Measurements from ENCODE around the gene RAD9A.

Gene RAD9A

GRCh38 chr11:67391304-67392182, at the start of gene RAD9A:
Gene RAD9A, plus strand, starts transcription at chr11:67391986. Its CDS starts 59 bp downstream, at chr11:67392045.
- Histone ChIP-seq H3K4me3 (ENCODE audit: low read length) (peak within 1 kb of the TSS; percentile 86), H3K9me3 (ENCODE audit: low read length) (no peaks in the 10 kb centered on the region), H2AFZ (ENCODE audit: low read depth, low read length) (peak within 1 kb of the TSS; percentile 52), H3K4me1 (ENCODE audit: insufficient read depth, low read length) (peaks cover 14% of the 10 kb centered on the region), H3K27me3 (ENCODE audit: insufficient read depth, low read length) (no peaks in the 10 kb centered on the region), H3K36me3 (ENCODE audit: insufficient read depth, low read length) (peaks cover 12% of the 10 kb centered on the region)

DNA sequence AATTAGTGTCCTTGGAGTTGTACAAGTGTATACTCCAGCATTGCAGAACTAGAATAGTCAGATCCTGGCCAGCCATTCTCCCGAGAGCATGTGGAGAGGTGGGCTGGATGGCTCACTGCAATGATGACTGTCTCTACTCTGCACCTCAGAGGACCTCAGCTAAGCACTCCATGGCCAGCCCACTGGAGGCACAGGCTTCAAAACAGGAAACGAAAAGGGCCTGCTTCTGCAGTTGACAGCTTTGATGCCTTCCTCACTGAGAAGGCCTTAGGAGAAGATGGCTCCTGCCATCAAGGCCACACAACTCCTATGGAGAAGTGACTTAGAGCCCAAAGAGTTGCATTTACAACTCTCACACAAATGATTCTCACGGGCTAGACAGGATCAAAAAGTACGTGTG, 47.5 kb upstream of the RAD9A start:
- Histone ChIP-seq H3K4me3 (ENCODE audit: low read length) (no peak overlapping the region), H3K36me3 (ENCODE audit: insufficient read depth, low read length) (no peaks in the 10 kb centered on the region), H3K9me3 (ENCODE audit: low read length) (no peaks in the 10 kb centered on the region), H3K4me1 (ENCODE audit: insufficient read depth, low read length) (peaks cover 3% of the 10 kb centered on the region), H2AFZ (ENCODE audit: low read depth, low read length) (no peak overlapping the region), H3K27me3 (ENCODE audit: insufficient read depth, low read length) (no peaks in the 10 kb centered on the region)

DNA sequence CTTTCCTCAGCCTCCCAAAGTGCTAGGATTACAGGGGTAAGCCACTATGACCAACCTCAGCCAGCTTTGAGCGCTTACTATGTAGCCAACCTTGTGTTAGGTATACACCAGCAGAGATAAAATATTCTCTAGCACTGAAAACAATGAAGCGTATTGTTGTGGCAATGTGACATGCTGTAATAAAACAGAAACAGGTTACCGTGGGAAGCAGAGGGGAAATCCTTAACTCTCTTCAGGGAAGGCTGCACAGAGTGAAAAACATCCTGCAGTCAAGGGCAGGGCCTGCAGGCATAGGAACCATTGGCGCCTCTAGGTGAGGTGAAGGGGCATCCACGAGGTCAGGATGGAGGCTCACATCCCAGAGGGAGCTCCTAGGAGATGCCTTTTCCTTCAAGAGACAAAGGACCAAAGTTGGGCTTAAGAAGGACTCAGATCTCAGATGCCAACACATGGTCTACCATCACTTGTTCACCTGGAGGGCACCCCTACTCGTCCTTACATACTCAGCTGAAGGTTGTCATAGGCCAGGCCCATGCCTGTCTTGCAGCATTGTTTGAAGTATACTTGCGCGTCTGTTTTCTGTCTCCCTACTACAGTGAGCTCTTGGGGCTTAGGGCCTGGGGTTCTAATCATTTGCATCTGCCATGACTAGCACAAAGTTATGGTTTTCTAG, 46.4 kb upstream of the RAD9A start:
- Histone ChIP-seq H3K27me3 (ENCODE audit: insufficient read depth, low read length) (no peaks in the 10 kb centered on the region), H3K4me1 (ENCODE audit: insufficient read depth, low read length) (peaks cover 3% of the 10 kb centered on the region), H3K4me3 (ENCODE audit: low read length) (no peak overlapping the region), H3K36me3 (ENCODE audit: insufficient read depth, low read length) (no peaks in the 10 kb centered on the region), H2AFZ (ENCODE audit: low read depth, low read length) (no peak overlapping the region), H3K9me3 (ENCODE audit: low read length) (no peaks in the 10 kb centered on the region)

GRCh38 chr11:67345920-67346819, 45.6 kb upstream of the RAD9A start:
- Histone ChIP-seq H3K9me3 (ENCODE audit: low read length) (no peaks in the 10 kb centered on the region), H2AFZ (ENCODE audit: low read depth, low read length) (no peak overlapping the region), H3K4me3 (ENCODE audit: low read length) (no peak overlapping the region), H3K27me3 (ENCODE audit: insufficient read depth, low read length) (no peaks in the 10 kb centered on the region), H3K4me1 (ENCODE audit: insufficient read depth, low read length) (peaks cover 3% of the 10 kb centered on the region), H3K36me3 (ENCODE audit: insufficient read depth, low read length) (no peaks in the 10 kb centered on the region)

DNA sequence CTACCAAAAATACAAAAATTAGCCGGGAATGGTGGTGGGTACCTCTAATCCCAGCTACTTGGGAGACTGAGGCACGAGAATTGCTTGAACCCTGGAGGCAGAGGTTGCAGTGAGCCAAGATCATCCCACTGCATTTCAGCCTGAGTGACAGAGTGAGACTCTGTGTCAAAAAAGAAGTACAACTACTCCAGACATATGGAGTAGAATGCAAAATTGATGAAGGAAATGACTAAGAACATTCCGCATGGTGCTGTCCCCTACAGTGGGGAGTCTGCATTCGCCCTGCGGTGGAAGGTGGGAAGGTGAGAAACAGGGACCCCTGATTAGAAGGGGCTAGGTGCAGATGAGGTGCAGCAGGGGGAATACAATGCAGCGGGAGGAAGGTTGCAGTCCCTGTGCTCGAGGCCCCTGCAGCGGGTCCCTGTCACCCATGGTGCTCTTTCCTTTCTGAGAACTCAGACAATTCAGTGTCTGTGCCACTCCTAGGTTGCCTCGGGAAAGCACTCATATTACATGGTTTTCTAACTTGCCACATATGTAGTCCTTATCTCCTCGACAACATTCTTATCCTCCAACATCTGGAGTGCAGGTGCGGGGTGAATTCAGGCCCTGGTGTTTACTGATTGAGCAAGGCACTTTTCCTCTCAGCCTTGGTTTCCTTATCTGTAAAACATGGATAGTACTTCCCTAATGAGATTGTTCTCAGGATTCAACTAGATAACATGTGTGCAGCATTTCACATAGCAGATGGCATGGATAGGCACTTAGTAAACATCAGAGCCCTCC, 43.6 kb upstream of the RAD9A start:
- H3K27me3 ChIP-seq (ENCODE audit: insufficient read depth, low read length): no peaks in the 10 kb centered on the region
- no peak overlapping the region for H2AFZ ChIP-seq (ENCODE audit: low read depth, low read length)
- peaks cover 13% of the 10 kb centered on the region for H3K4me1 ChIP-seq (ENCODE audit: insufficient read depth, low read length)
- H3K36me3 ChIP-seq (ENCODE audit: insufficient read depth, low read length): no peaks in the 10 kb centered on the region
- no peak overlapping the region for H3K4me3 ChIP-seq (ENCODE audit: low read length)
- no peaks in the 10 kb centered on the region for H3K9me3 ChIP-seq (ENCODE audit: low read length)

- no peaks in the 10 kb centered on the region for H3K36me3 ChIP-seq (ENCODE audit: insufficient read depth, low read length)
- H3K9me3 ChIP-seq (ENCODE audit: low read length): no peaks in the 10 kb centered on the region
- H3K27me3 ChIP-seq (ENCODE audit: insufficient read depth, low read length): no peaks in the 10 kb centered on the region
- no peak overlapping the region for H3K4me3 ChIP-seq (ENCODE audit: low read length)
- peaks cover 17% of the 10 kb centered on the region for H3K4me1 ChIP-seq (ENCODE audit: insufficient read depth, low read length)
- H2AFZ ChIP-seq (ENCODE audit: low read depth, low read length): no peak overlapping the region
Measured at GRCh38 chr11:67349036-67349435, 42.8 kb upstream of the RAD9A start.

DNA sequence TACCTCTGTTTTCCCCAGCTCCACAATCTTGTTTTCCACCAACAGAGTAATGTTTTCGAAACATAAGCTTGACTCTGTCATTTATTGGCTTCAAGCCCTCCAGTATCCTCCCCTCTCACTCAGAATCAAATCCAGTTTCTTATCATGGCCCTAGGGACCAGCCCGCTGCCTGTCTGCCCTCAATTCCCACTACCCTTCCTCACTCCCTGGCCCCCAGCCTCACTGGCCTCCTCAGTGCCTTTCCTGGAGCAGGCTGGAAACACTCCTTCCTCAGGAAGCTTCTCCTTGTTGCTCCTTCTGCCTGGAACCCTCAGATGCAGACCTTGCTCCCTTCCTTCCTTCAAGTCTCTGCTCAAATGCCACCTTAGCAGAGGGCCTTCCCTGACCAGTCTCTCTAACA, 42.3 kb upstream of the RAD9A start:
- no peak overlapping the region for H3K4me3 ChIP-seq (ENCODE audit: low read length)
- H2AFZ ChIP-seq (ENCODE audit: low read depth, low read length): no peak overlapping the region
- H3K36me3 ChIP-seq (ENCODE audit: insufficient read depth, low read length): no peaks in the 10 kb centered on the region
- H3K27me3 ChIP-seq (ENCODE audit: insufficient read depth, low read length): no peaks in the 10 kb centered on the region
- H3K9me3 ChIP-seq (ENCODE audit: low read length): no peaks in the 10 kb centered on the region
- H3K4me1 ChIP-seq (ENCODE audit: insufficient read depth, low read length): peaks cover 21% of the 10 kb centered on the region

- Histone ChIP-seq H3K36me3 (ENCODE audit: insufficient read depth, low read length) (no peaks in the 10 kb centered on the region), H3K27me3 (ENCODE audit: insufficient read depth, low read length) (no peaks in the 10 kb centered on the region), H3K9me3 (ENCODE audit: low read length) (no peaks in the 10 kb centered on the region), H2AFZ (ENCODE audit: low read depth, low read length) (no peak overlapping the region), H3K4me3 (ENCODE audit: low read length) (no peak overlapping the region), H3K4me1 (ENCODE audit: insufficient read depth, low read length) (peaks cover 27% of the 10 kb centered on the region)
Measured at GRCh38 chr11:67349928-67350465, 41.8 kb upstream of the RAD9A start.

GRCh38 chr11:67351275-67352005, 40.3 kb upstream of the RAD9A start:
- H3K27me3 ChIP-seq (ENCODE audit: insufficient read depth, low read length): no peaks in the 10 kb centered on the region
- H3K36me3 ChIP-seq (ENCODE audit: insufficient read depth, low read length): no peaks in the 10 kb centered on the region
- no peak overlapping the region for H3K4me3 ChIP-seq (ENCODE audit: low read length)
- H3K9me3 ChIP-seq (ENCODE audit: low read length): no peaks in the 10 kb centered on the region
- peaks cover 23% of the 10 kb centered on the region for H3K4me1 ChIP-seq (ENCODE audit: insufficient read depth, low read length)
- H2AFZ ChIP-seq (ENCODE audit: low read depth, low read length): no peak overlapping the region

DNA sequence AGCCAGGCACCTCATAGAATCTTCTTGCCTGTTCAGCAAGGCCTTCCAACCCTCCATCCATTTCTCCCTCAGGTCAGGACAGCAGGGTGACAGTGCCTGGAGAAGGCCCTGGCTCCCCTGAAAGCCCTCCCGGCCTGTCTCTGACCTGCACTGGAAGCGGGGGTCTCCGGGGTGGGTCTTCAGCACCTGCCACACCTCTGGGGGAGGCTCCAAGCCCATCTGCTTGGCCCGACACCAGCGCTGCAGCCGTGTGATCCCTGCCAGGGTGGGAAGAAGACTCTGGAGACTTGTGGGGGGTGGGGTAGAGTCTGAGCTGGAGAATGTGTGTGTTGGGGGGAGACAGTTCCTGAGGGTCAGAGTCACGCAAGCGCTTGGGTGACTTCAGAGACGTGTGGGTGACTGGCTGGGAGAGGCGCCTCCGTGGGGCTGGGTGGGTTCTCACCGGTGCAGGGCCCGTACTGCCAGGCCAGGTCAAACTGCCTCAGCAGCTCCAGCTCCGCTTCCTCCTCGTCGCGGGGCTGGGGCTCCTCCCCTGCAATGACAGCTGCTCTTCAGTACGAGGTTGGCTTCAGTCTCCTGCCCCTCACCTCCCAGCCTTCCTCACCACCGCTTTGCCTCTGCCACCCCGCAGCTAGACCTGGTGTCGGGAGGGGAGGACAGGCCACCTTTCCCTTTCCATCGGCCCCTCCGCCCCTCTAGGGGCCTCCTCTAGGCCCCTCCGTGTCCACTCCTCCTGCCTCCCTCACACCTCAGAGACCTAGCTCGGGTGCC, 39.1 kb upstream of the RAD9A start:
- Histone ChIP-seq H3K9me3 (ENCODE audit: low read length) (no peaks in the 10 kb centered on the region), H3K27me3 (ENCODE audit: insufficient read depth, low read length) (no peaks in the 10 kb centered on the region), H3K4me3 (ENCODE audit: low read length) (peak overlapping the region; percentile 61), H2AFZ (ENCODE audit: low read depth, low read length) (peak overlapping the region; percentile 72), H3K36me3 (ENCODE audit: insufficient read depth, low read length) (no peaks in the 10 kb centered on the region), H3K4me1 (ENCODE audit: insufficient read depth, low read length) (peaks cover 29% of the 10 kb centered on the region)

- H3K9me3 ChIP-seq (ENCODE audit: low read length): no peaks in the 10 kb centered on the region
Measured at GRCh38 chr11:67353317-67354074, 38.3 kb upstream of the RAD9A start, which contains the start of gene POLD4. Gene POLD4, minus strand, starts transcription at chr11:67353546. Its CDS starts 147 bp downstream, at chr11:67353399.

More at GRCh38 chr11:67353317-67354074, 38.3 kb upstream of the RAD9A start, which contains the start of gene POLD4:
- H3K27me3 ChIP-seq (ENCODE audit: insufficient read depth, low read length): no peaks in the 10 kb centered on the region
- peak within 1 kb of the TSS; percentile 61 for H3K4me3 ChIP-seq (ENCODE audit: low read length)
- H3K4me1 ChIP-seq (ENCODE audit: insufficient read depth, low read length): peaks cover 29% of the 10 kb centered on the region
- peak within 1 kb of the TSS; percentile 72 for H2AFZ ChIP-seq (ENCODE audit: low read depth, low read length)
- H3K36me3 ChIP-seq (ENCODE audit: insufficient read depth, low read length): no peaks in the 10 kb centered on the region

Measured in neuron (in vitro differentiated cells).